ENCODE measurements around the gene MIPEP. TPM values are rescaled to one million over a fixed set of nuclear protein-coding genes. Genes with fewer than 3 reads are reported as not detected.

The MIPEP gene
- total RNA-seq, 1 donor from 2014 or later, result 49.7 TPM

- Histone ChIP-seq H3K36me3 (peaks cover 33% of the 10 kb centered on the region), H3K4me3 (no peak overlapping the region), H3K9me3 (replicated peaks) (no peaks in the 10 kb centered on the region), H3K27ac (replicated peaks) (no peak overlapping the region), H3K27me3 (ENCODE audit: low read depth) (no peaks in the 10 kb centered on the region), H3K4me1 (no peaks in the 10 kb centered on the region)
- no peak for TF ChIP-seq CTCF (IDR thresholded peaks at IDR 0.05; ENCODE audit: borderline replicate concordance)
- no peak for DNase-seq
- intact Hi-C loops (cut with micrococcal nuclease), result no loop called here
Measured at GRCh38 chr13:23801141-23801540, 88.1 kb downstream of the MIPEP start.

DNA sequence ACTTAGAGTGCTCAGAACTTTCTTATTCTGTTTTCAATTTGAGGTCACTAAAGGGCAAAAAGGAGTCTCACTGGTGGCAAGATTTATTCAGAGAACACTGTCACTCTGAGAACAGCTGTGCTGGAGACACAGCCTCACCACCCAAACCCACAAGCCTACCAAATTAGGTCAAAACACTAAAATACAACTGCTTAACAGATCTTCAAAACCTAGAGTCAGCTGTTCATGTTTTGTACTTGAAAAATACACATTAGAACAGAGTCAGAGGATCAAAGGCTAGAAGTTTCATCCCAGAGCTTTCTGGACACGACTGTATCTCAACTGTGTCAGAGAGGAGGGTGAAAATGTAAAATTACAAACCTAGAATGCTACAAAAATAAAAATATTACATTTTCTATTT lies 89.3 kb downstream of the MIPEP start:
- intact Hi-C loops (cut with micrococcal nuclease), result no loop called here
- Histone ChIP-seq H3K9me3 (replicated peaks) (no peaks in the 10 kb centered on the region), H3K4me1 (peaks cover 6% of the 10 kb centered on the region), H3K36me3 (peaks cover 24% of the 10 kb centered on the region), H3K27me3 (ENCODE audit: low read depth) (no peaks in the 10 kb centered on the region), H3K4me3 (no peak overlapping the region), H3K27ac (replicated peaks) (peak overlapping the region; percentile 24)
- DNase-seq, result no peak
- TF ChIP-seq CTCF (IDR thresholded peaks at IDR 0.05; ENCODE audit: borderline replicate concordance), result no peak

- no peak overlapping the region for H3K27ac ChIP-seq (replicated peaks)
- intact Hi-C loops (cut with micrococcal nuclease), result no loop called here
- H3K27me3 ChIP-seq (ENCODE audit: low read depth), result no peaks in the 10 kb centered on the region
- H3K36me3 ChIP-seq, result peaks cover 19% of the 10 kb centered on the region
- DNase-seq, result no peak
- no peak overlapping the region for H3K4me3 ChIP-seq
- no peak for TF ChIP-seq CTCF (IDR thresholded peaks at IDR 0.05; ENCODE audit: borderline replicate concordance)
- H3K9me3 ChIP-seq (replicated peaks), result no peaks in the 10 kb centered on the region
- peaks cover 20% of the 10 kb centered on the region for H3K4me1 ChIP-seq
Measured at GRCh38 chr13:23797276-23797903, 91.8 kb downstream of the MIPEP start.

- TF ChIP-seq CTCF (IDR thresholded peaks at IDR 0.05; ENCODE audit: borderline replicate concordance), result no peak
- H3K9me3 ChIP-seq (replicated peaks), result no peaks in the 10 kb centered on the region
- H3K4me3 ChIP-seq, result no peak overlapping the region
- intact Hi-C loops (cut with micrococcal nuclease), result no loop called here
- no peak overlapping the region for H3K27ac ChIP-seq (replicated peaks)
- H3K27me3 ChIP-seq (ENCODE audit: low read depth), result no peaks in the 10 kb centered on the region
- peaks cover 19% of the 10 kb centered on the region for H3K36me3 ChIP-seq
- H3K4me1 ChIP-seq, result peaks cover 20% of the 10 kb centered on the region
- DNase-seq, result no peak
Measured at GRCh38 chr13:23796551-23796950, 92.6 kb downstream of the MIPEP start.

DNA sequence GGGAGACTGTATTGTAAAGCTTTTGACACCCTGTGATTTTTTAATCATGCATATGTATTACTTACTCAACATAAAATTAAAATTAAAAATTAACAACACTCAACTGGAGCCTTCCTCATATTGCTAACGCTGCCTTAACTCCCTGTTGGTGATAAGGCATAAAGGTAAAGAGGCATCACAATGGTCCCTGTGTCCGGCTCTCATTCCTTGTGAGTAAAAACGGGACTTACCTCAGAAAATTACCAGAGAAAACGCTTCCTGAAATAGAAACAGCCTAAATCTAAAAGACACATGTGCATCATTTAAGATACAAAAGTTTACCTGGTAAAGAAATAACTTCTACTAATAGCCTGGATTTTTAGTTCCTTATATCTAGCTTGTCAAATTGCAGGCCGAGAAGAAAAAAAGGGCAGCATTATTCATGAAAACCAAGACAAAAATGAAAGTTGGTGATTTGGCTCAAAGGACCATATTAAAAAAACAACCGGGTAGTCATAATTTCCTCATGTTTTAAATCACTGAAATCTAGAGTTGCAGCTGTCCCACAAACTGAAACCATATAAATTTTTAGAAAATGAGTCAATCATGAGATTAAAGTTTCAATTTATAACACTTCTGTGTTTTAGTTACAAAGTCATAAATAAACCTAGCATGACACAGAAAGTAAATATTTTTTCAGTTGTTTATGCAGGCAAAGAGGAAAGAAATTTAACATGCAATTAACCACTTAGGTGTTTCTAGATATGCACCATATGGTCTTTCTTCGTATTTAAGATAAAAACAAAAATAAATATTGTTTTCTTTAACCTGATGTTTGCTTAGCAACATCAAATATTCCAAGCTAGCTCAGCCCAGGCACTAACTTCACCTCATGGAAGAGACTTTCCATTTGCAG lies 94.7 kb downstream of the MIPEP start:
- DNase-seq, result no peak
- intact Hi-C loops (cut with micrococcal nuclease), result no loop called here
- no peaks in the 10 kb centered on the region for H3K9me3 ChIP-seq (replicated peaks)
- H3K36me3 ChIP-seq, result peaks cover 19% of the 10 kb centered on the region
- H3K4me1 ChIP-seq, result peaks cover 31% of the 10 kb centered on the region
- H3K4me3 ChIP-seq, result peak overlapping the region; percentile 32
- H3K27ac ChIP-seq (replicated peaks), result peak overlapping the region; percentile 37
- no peak for TF ChIP-seq CTCF (IDR thresholded peaks at IDR 0.05; ENCODE audit: borderline replicate concordance)
- H3K27me3 ChIP-seq (ENCODE audit: low read depth), result no peaks in the 10 kb centered on the region

All from left ventricle myocardium inferior (tissue), 1 donor.